A549 (cell line): Measurements from ENCODE around the gene ATG9A. TPM values are rescaled to one million over a fixed set of nuclear protein-coding genes. Genes with fewer than 3 reads are reported as not detected.
A peak's percentile ranks its signal among the peaks of the same experiment; 100 is the strongest.

Experiments
- ATAC-seq, 2 experiments: fragments of 200-7000 bp in 1 of 2; fragments of >200 bp in 1 of 2; cut with Nextera tagmentation in 1 of 2; cut with Tn5 transposase in 1 of 2; 3 replicates each; pipeline versions ENCODE4 v1.8.0 to v1.9.1; 2018 to 2020; ENCODE audit warnings: mild to moderate bottlenecking in 1 of 2, moderate library complexity in 1 of 2
- CTCF ChIA-PET: fragments of 300-600 bp; sonication (Branson Sonifier 250); formaldehyde crosslinking; extraction: SDS; loops from one replicate; lab custom pipeline; 2021; ENCODE audit warnings: antibody characterized with exemption, inconsistent platforms; lab: Yijun Ruan, JAX
- POLR2A ChIA-PET: fragments of 350-600 bp; formaldehyde crosslinking; extraction: SDS; loops from one replicate; lab custom pipeline; 2021; ENCODE audit warnings: antibody characterized with exemption, inconsistent platforms; lab: Yijun Ruan, JAX
- DNase-seq, 2 experiments: peaks; one replicate each; pipeline versions ENCODE4 v3.0.0 to v3.0.0-alpha.2; 2011 to 2016; ENCODE audit warnings: low read depth in 1 of 2, low spot score in 1 of 2
- FAIRE-seq: peaks from 2 replicates; lab custom pipeline; 2011; peaks lifted over from hg19 to GRCh38; lab: Jason Lieb, UNC
- H3K27ac ChIP-seq, 2 experiments: fragments of >200 bp; sonication (Bioruptor Twin); formaldehyde crosslinking; 3 replicates each; pipeline ENCODE4 v1.5.1; 2016 to 2017
- H3K4me1 ChIP-seq: fragments of >200 bp; sonication (Bioruptor Twin); formaldehyde crosslinking; 3 replicates; pipeline ENCODE4 v1.6.1; 2016
- H3K4me2 ChIP-seq: fragments of >200 bp; sonication (Bioruptor Twin); formaldehyde crosslinking; 3 replicates; pipeline ENCODE4 v1.6.1; 2016
- H3K4me3 ChIP-seq: fragments of >200 bp; sonication (Bioruptor Twin); formaldehyde crosslinking; 3 replicates; pipeline ENCODE4 v1.5.1; 2016
- H3K9me3 ChIP-seq: fragments of >200 bp; sonication (Bioruptor Twin); formaldehyde crosslinking; 3 replicates; pipeline ENCODE4 v1.6.1; 2016
- BCL3 ChIP-seq: fragments of >200 bp; sonication (Bioruptor Twin); formaldehyde crosslinking; IDR thresholded peaks from 3 replicates; pipeline ENCODE4 v1.6.1; 2016
- BHLHE40 ChIP-seq: IDR thresholded peaks from 2 replicates; pipeline ENCODE4 v1.6.1; 2012; ENCODE audit warnings: low read depth, low read length, inconsistent platforms
- CHD2 ChIP-seq: fragments of 150-350 bp; IDR thresholded peaks from 2 replicates; pipeline ENCODE4 v1.6.1; 2014; ENCODE audit warnings: low read length; ENCODE audit not compliant: partially characterized antibody
- E2F6 ChIP-seq: IDR thresholded peaks from 2 replicates; pipeline ENCODE4 v1.6.1; 2012; ENCODE audit warnings: low read depth, borderline replicate concordance
- FOSB ChIP-seq: fragments of 250-450 bp; sonication (Bioruptor Pico); IDR thresholded peaks from 2 replicates; pipeline ENCODE4 v1.5.0; 2020; ENCODE audit warnings: mild to moderate bottlenecking, moderate library complexity
- HEYL ChIP-seq: fragments of 250-450 bp; sonication (Bioruptor Pico); IDR thresholded peaks from 2 replicates; pipeline ENCODE4 v1.8.0; 2021; ENCODE audit warnings: mild to moderate bottlenecking, moderate library complexity
- HOXB13 ChIP-seq: fragments of 250-450 bp; sonication (Bioruptor Pico); IDR thresholded peaks from 2 replicates; pipeline ENCODE4 v1.5.0; 2020; ENCODE audit warnings: low read depth, mild to moderate bottlenecking, moderate library complexity
- HOXB5 ChIP-seq: fragments of 250-450 bp; sonication (Bioruptor Pico); IDR thresholded peaks from 2 replicates; pipeline ENCODE4 v1.5.0; 2020; ENCODE audit warnings: mild to moderate bottlenecking, moderate library complexity
- KDM5A ChIP-seq: fragments of 200-600 bp; sonication (generic); IDR thresholded peaks from 2 replicates; pipeline ENCODE4 v1.6.1; 2016; ENCODE audit warnings: antibody characterized with exemption, mild to moderate bottlenecking
- MYC ChIP-seq: IDR thresholded peaks from 2 replicates; pipeline ENCODE4 v1.6.1; 2012; ENCODE audit warnings: mild to moderate bottlenecking, inconsistent platforms, low read length, improper control_type of control experiment, borderline replicate concordance
- NFE2L2 ChIP-seq: fragments of 150-350 bp; conservative IDR thresholded peaks from 2 replicates; pipeline ENCODE4 v1.6.1; 2014; ENCODE audit warnings: low read length
- NPAS2 ChIP-seq: fragments of 250-450 bp; sonication (Bioruptor Pico); IDR thresholded peaks from 2 replicates; pipeline ENCODE4 v1.8.0; 2022; ENCODE audit warnings: mild to moderate bottlenecking, moderate library complexity, borderline replicate concordance
- NR3C1 ChIP-seq: fragments of >200 bp; sonication (Bioruptor Twin); formaldehyde crosslinking; IDR thresholded peaks from 3 replicates; pipeline ENCODE4 v1.6.1; 2017
- POLR2A ChIP-seq: IDR thresholded peaks from 2 replicates; pipeline ENCODE4 v1.6.1; 2012; ENCODE audit warnings: mild to moderate bottlenecking, low read length
- POLR2AphosphoS2 ChIP-seq: conservative IDR thresholded peaks from 2 replicates; pipeline ENCODE4 v1.6.1; 2012; ENCODE audit warnings: low read length, improper control_type of control experiment, inconsistent platforms
- RAD21 ChIP-seq, 2 experiments: fragments of >200 bp in 1 of 2; sonication (Bioruptor Twin) in 1 of 2; formaldehyde crosslinking in 1 of 2; IDR thresholded peaks in 1 of 2; conservative IDR thresholded peaks in 1 of 2; 2 replicates in 1 of 2; 3 replicates in 1 of 2; pipeline ENCODE4 v1.6.1; 2012 to 2018; ENCODE audit warnings: inconsistent platforms in 1 of 2
- RARB ChIP-seq: fragments of 250-450 bp; sonication (Bioruptor Pico); IDR thresholded peaks from 2 replicates; pipeline ENCODE4 v1.8.0; 2021; ENCODE audit warnings: mild to moderate bottlenecking, moderate library complexity
- ZC3H11A ChIP-seq: fragments of 450-650 bp; IDR thresholded peaks from 2 replicates; pipeline ENCODE4 v1.6.1; 2014; ENCODE audit warnings: antibody characterized with exemption, mild to moderate bottlenecking
- ZSCAN20 ChIP-seq: fragments of 250-450 bp; sonication (Bioruptor Pico); IDR thresholded peaks from 2 replicates; pipeline ENCODE4 v1.8.0; 2022; ENCODE audit warnings: mild to moderate bottlenecking, moderate library complexity
- WGBS: methylation state at CpG from one replicate; pipeline ENCODE4 v1.1.6; 2017; ENCODE audit errors: missing lambda C conversion rate; 5-methylcytosine and 5-hydroxymethylcytosine counted together
- polyA plus RNA-seq, 4 experiments: library from polyadenylated mRNA; depleted of rRNA in 3 of 4; stranded (reverse); fragments of >200 nt; fragmentation: RNase III in 1 of 4; extraction: RNeasy Plus Mini Kit Qiagen cat#74134 plus additional on column Dnase treatment in 1 of 4; gene quantifications; 2 replicates in 3 of 4; 3 replicates in 1 of 4; pipeline ENCODE4 v1.2.3, GENCODE V29; 2011 to 2017
- TF ChIP-seq, protein P1 (sequence below): fragments of 250-450 bp; sonication (Bioruptor Pico); IDR thresholded peaks from 2 replicates; pipeline ENCODE4 v1.5.0; 2020; ENCODE audit warnings: low read depth, mild to moderate bottlenecking, moderate library complexity
- TF ChIP-seq, protein P2 (sequence below): fragments of 150-350 bp; IDR thresholded peaks from 2 replicates; pipeline ENCODE4 v1.6.1; 2014; ENCODE audit warnings: low read depth, mild to moderate bottlenecking, low read length

ATG9A gene
- polyA plus RNA-seq, 2 of the 4 experiments (the other 2 are of a cell fraction) = 41.9 to 75.2 TPM

DNA sequence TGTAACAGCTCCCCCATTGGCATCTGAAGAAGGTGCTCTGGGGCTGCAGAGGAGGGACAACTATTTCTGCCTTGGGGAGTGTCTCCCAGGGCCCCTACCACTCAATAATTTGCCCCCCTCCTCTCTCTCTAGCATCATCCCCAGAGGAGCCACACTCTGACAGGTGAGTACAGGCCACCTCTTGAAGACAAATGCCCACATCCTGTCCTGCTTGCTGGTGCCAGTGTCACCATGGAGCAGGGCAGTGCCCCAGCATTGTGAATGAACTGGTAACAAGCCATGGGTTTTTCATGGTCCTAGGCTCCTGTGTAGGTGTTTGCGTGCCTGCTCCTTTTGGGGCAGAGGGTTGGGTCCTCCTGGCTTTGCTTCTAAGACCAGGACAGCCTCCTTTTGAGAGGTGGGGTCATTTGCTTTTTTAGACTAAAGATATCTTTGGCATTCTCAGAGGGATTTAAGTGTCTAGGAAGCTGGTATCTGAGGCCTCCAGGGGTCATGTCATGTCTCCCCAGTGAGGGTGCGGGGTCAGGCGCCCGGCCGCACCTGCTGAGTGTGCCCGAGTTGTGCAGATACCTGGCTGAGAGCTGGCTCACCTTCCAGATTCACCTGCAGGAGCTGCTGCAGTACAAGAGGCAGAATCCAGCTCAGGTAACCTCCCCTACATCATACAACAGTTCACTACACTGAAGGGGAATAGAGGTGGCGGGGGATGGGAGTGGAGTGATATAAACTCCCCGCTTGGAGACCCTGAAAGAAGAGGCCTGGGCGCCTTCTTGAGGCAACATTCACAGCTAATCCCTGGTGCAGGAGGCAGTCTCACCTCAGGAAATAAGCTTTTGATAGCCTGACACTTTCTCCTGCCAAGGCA is 49.6 kb downstream of the ATG9A start:
- TF ChIP-seq NPAS2 (CRISPR knock-in tag) (no peak), ZC3H11A (no peak), FOSB (no peak), RARB (CRISPR knock-in tag) (no peak), MYC (no peak), BCL3 (no peak), HOXB13 (no peak), NFE2L2 (no peak), KDM5A (no peak), NR3C1 (no peak), POLR2AphosphoS2 (no peak), BHLHE40 (no peak), HEYL (CRISPR knock-in tag) (no peak), HOXB5 (CRISPR knock-in tag) (no peak), POLR2A (no peak)
- TF ChIP-seq, protein P1, sequence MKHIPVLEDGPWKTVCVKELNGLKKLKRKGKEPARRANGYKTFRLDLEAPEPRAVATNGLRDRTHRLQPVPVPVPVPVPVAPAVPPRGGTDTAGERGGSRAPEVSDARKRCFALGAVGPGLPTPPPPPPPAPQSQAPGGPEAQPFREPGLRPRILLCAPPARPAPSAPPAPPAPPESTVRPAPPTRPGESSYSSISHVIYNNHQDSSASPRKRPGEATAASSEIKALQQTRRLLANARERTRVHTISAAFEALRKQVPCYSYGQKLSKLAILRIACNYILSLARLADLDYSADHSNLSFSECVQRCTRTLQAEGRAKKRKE (CRISPR knock-in tag) = no peak
- TF ChIP-seq, protein P2, sequence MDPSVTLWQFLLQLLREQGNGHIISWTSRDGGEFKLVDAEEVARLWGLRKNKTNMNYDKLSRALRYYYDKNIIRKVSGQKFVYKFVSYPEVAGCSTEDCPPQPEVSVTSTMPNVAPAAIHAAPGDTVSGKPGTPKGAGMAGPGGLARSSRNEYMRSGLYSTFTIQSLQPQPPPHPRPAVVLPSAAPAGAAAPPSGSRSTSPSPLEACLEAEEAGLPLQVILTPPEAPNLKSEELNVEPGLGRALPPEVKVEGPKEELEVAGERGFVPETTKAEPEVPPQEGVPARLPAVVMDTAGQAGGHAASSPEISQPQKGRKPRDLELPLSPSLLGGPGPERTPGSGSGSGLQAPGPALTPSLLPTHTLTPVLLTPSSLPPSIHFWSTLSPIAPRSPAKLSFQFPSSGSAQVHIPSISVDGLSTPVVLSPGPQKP = no peak
- ATAC-seq (no peak), FAIRE-seq (no peak), DNase-seq (no peak)
- ChIA-PET POLR2A (interaction anchor here (1.0 kb wide), 1 partner anchor 27 kb away, joined by 9 read pairs; the partner anchor contains the start of gene ZFAND2B), CTCF (interaction anchor here (0.6 to 4.0 kb wide), 9 partner anchors 14 to 182 kb away, joined by 3 to 24 read pairs (median 4); partner anchors contain the start of gene NHEJ1)
- peaks cover 15% of the 10 kb centered on the region for H3K4me1 ChIP-seq
- H3K27ac ChIP-seq = no peak overlapping the region
- peak overlapping the region; percentile 97 for H3K4me2 ChIP-seq
- H3K4me3 ChIP-seq = no peak overlapping the region
- 95% methylated on average over 9 of the region's 9 CpGs for WGBS
- no peaks in the 10 kb centered on the region for H3K9me3 ChIP-seq

GRCh38 chr2:219178377-219179175 is 50.9 kb downstream of the ATG9A start:
- ATAC-seq = peak; percentile 2 to 31
- Histone ChIP-seq H3K4me1 (peaks cover 15% of the 10 kb centered on the region), H3K27ac (peak overlapping the region; percentile 83 to 96), H3K4me2 (peak overlapping the region; percentile 97), H3K4me3 (peak overlapping the region; percentile 84), H3K9me3 (no peaks in the 10 kb centered on the region)
- CTCF ChIA-PET = interaction anchor here (2.4 to 10.6 kb wide), 2 partner anchors 118 to 120 kb away, joined by 7 to 177 read pairs; no protein-coding TSS in a partner anchor
- TF ChIP-seq E2F6 = no peak
- no peak for TF ChIP-seq CHD2
- TF ChIP-seq RAD21 (conservative IDR thresholded peaks at IDR 0.05 in 1 of 2, IDR thresholded peaks at IDR 0.05 in 1 of 2) = no peak
- TF ChIP-seq ZSCAN20 (CRISPR knock-in tag) = no peak
- DNase-seq = peak; percentile 21 to 24
- WGBS = 13% methylated on average over 18 of the region's 45 CpGs
- POLR2A ChIA-PET = no interaction called here
- no peak for FAIRE-seq
